Naive B cell (primary cell): ENCODE results near the gene TMEM218. TPM values are rescaled to one million over a fixed set of nuclear protein-coding genes. Genes with fewer than 3 reads are reported as not detected.

ENCODE experiments used
- ATAC-seq, 2 donors: fragments of 150-1000 bp; cut with Tn5 transposase; 2 replicates each; pipeline ENCODE4 v1.10.0; 2021; ENCODE audit warnings: low read depth in 2 of 2, mild to moderate bottlenecking in 2 of 2, moderate library complexity in 2 of 2
- DNase-seq: peaks from one replicate; pipeline ENCODE4 v3.0.0; 2022
- H3K27ac Mint-ChIP-seq, 6 donors: one replicate each; pipeline ENCODE4 v1.8.0; 2020 to 2022; ENCODE audit warnings: mild to moderate bottlenecking in 6 of 6, mixed read lengths in 6 of 6, moderate library complexity in 5 of 6, inconsistent platforms in 2 of 6
- H3K27me3 Mint-ChIP-seq, 3 donors: one replicate each; pipeline ENCODE4 v1.8.0; 2021 to 2022; ENCODE audit warnings: mixed read lengths in 3 of 3, mild to moderate bottlenecking in 1 of 3
- H3K36me3 Mint-ChIP-seq, 2 donors: one replicate each; pipeline ENCODE4 v1.8.0; 2020 to 2022; ENCODE audit warnings: mixed read lengths in 2 of 2, inconsistent platforms in 1 of 2, mild to moderate bottlenecking in 1 of 2
- H3K4me1 Mint-ChIP-seq, 3 donors: one replicate each; pipeline ENCODE4 v1.8.0; 2020 to 2022; ENCODE audit warnings: mixed read lengths in 3 of 3, inconsistent platforms in 1 of 3, mild to moderate bottlenecking in 1 of 3, moderate library complexity in 1 of 3
- H3K4me3 Mint-ChIP-seq, 8 donors: one replicate each; pipeline ENCODE4 v1.8.0; 2020 to 2022; ENCODE audit warnings: mild to moderate bottlenecking in 8 of 8, mixed read lengths in 8 of 8, moderate library complexity in 8 of 8, inconsistent platforms in 2 of 8
- H3K9me3 Mint-ChIP-seq, 7 donors: one replicate each; pipeline ENCODE4 v1.8.0; 2020 to 2022; ENCODE audit warnings: mixed read lengths in 7 of 7, mild to moderate bottlenecking in 5 of 7, inconsistent platforms in 2 of 7, moderate library complexity in 1 of 7
- polyA plus RNA-seq, 6 donors: library from polyadenylated mRNA; unstranded; fragments of 300-500 nt; fragmentation: Illumina TruSeq; gene quantifications; one replicate each; pipeline ENCODE4 v1.2.3, GENCODE V29; 2021; ENCODE audit warnings: low read depth in 6 of 6

Gene TMEM218
- polyA plus RNA-seq, 6 donors from 2014 or later = 30.4 to 53.0 (median 36.7) TPM

- Mint-ChIP-seq H3K4me1 (peaks cover 4 to 6% (median 6%) of the 10 kb centered on the region in 3 donors), H3K27me3 (peaks cover 53 to 66% (median 65%) of the 10 kb centered on the region in 3 donors), H3K36me3 (no peaks in the 10 kb centered on the region), H3K9me3 (no peaks in the 10 kb centered on the region), H3K27ac (no peak overlapping the region), H3K4me3 (no peak overlapping the region)
- ATAC-seq (peak; percentile 73 to 80), DNase-seq (peak; percentile 50)
Observed at GRCh38 chr11:125141686-125142535, 30.5 kb upstream of the TMEM218 start.

GRCh38 chr11:125141178-125141577 lies 29.8 kb upstream of the TMEM218 start:
- Mint-ChIP-seq H3K27me3 (peaks cover 46 to 72% (median 66%) of the 10 kb centered on the region in 3 donors), H3K27ac (no peak overlapping the region), H3K9me3 (no peaks in the 10 kb centered on the region), H3K4me1 (peaks cover 4 to 6% (median 6%) of the 10 kb centered on the region in 3 donors), H3K36me3 (no peaks in the 10 kb centered on the region), H3K4me3 (no peak overlapping the region)
- DNase-seq (no peak), ATAC-seq (no peak)

GRCh38 chr11:125140233-125140632 lies 28.8 kb upstream of the TMEM218 start:
- no peaks in the 10 kb centered on the region for H3K9me3 Mint-ChIP-seq
- H3K36me3 Mint-ChIP-seq = no peaks in the 10 kb centered on the region
- H3K27ac Mint-ChIP-seq = no peak overlapping the region
- H3K4me1 Mint-ChIP-seq = peaks cover 4 to 6% (median 6%) of the 10 kb centered on the region in 3 donors
- no peak for DNase-seq
- peaks cover 48 to 78% (median 72%) of the 10 kb centered on the region in 3 donors for H3K27me3 Mint-ChIP-seq
- no peak overlapping the region for H3K4me3 Mint-ChIP-seq
- ATAC-seq = no peak

GRCh38 chr11:125139778-125140177 lies 28.4 kb upstream of the TMEM218 start:
- peaks cover 52 to 81% (median 74%) of the 10 kb centered on the region in 3 donors for H3K27me3 Mint-ChIP-seq
- H3K27ac Mint-ChIP-seq = peak overlapping the region in 1 of 6 donors; percentile 16
- no peak overlapping the region for H3K4me3 Mint-ChIP-seq
- peaks cover 4 to 6% (median 6%) of the 10 kb centered on the region in 3 donors for H3K4me1 Mint-ChIP-seq
- H3K9me3 Mint-ChIP-seq = no peaks in the 10 kb centered on the region
- no peaks in the 10 kb centered on the region for H3K36me3 Mint-ChIP-seq
- DNase-seq (no peak), ATAC-seq (no peak)

GRCh38 chr11:125138966-125139365 lies 27.5 kb upstream of the TMEM218 start:
- ATAC-seq = no peak
- peaks cover 4 to 6% (median 6%) of the 10 kb centered on the region in 3 donors for H3K4me1 Mint-ChIP-seq

GRCh38 chr11:125136001-125136400 lies 24.6 kb upstream of the TMEM218 start:
- Mint-ChIP-seq H3K27ac (peak overlapping the region in 1 of 6 donors; percentile 4), H3K27me3 (peaks cover 47 to 76% (median 76%) of the 10 kb centered on the region in 3 donors), H3K4me3 (no peak overlapping the region), H3K4me1 (no peaks in the 10 kb centered on the region), H3K9me3 (peaks cover 0 to 7% (median 0%) of the 10 kb centered on the region in 7 donors), H3K36me3 (peaks cover 4 to 8% of the 10 kb centered on the region in 2 donors)
- ATAC-seq = no peak
- DNase-seq = no peak

More at GRCh38 chr11:125138966-125139365, 27.5 kb upstream of the TMEM218 start:
- peaks cover 52 to 81% (median 74%) of the 10 kb centered on the region in 3 donors for H3K27me3 Mint-ChIP-seq
- no peaks in the 10 kb centered on the region for H3K9me3 Mint-ChIP-seq
- no peak overlapping the region for H3K4me3 Mint-ChIP-seq
- H3K36me3 Mint-ChIP-seq = no peaks in the 10 kb centered on the region
- no peak overlapping the region for H3K27ac Mint-ChIP-seq
- DNase-seq = no peak

- H3K4me1 Mint-ChIP-seq = no peaks in the 10 kb centered on the region
- ATAC-seq = no peak
- H3K4me3 Mint-ChIP-seq = no peak overlapping the region
- no peak for DNase-seq
- H3K27me3 Mint-ChIP-seq = peaks cover 50 to 76% (median 69%) of the 10 kb centered on the region in 3 donors
- peaks cover 4 to 8% of the 10 kb centered on the region in 2 donors for H3K36me3 Mint-ChIP-seq
- H3K9me3 Mint-ChIP-seq = peaks cover 0 to 7% (median 0%) of the 10 kb centered on the region in 7 donors
- H3K27ac Mint-ChIP-seq = no peak overlapping the region
Observed at GRCh38 chr11:125132596-125132995, 21.2 kb upstream of the TMEM218 start.

GRCh38 chr11:125132071-125132470 lies 20.6 kb upstream of the TMEM218 start:
- H3K27ac Mint-ChIP-seq = peak overlapping the region in 1 of 6 donors; percentile 32
- H3K4me1 Mint-ChIP-seq = no peaks in the 10 kb centered on the region
- no peak overlapping the region for H3K4me3 Mint-ChIP-seq
- H3K27me3 Mint-ChIP-seq = peaks cover 55 to 82% (median 75%) of the 10 kb centered on the region in 3 donors
- peaks cover 0 to 7% (median 0%) of the 10 kb centered on the region in 7 donors for H3K9me3 Mint-ChIP-seq
- H3K36me3 Mint-ChIP-seq = peaks cover 4 to 8% of the 10 kb centered on the region in 2 donors
- ATAC-seq = no peak
- no peak for DNase-seq

- H3K27ac Mint-ChIP-seq = no peak overlapping the region
- DNase-seq = no peak
- H3K4me1 Mint-ChIP-seq = peaks cover 0 to 8% (median 5%) of the 10 kb centered on the region in 3 donors
- peaks cover 0 to 7% (median 0%) of the 10 kb centered on the region in 7 donors for H3K9me3 Mint-ChIP-seq
- peaks cover 4 to 8% of the 10 kb centered on the region in 2 donors for H3K36me3 Mint-ChIP-seq
- no peak overlapping the region for H3K4me3 Mint-ChIP-seq
- peaks cover 54 to 71% (median 67%) of the 10 kb centered on the region in 3 donors for H3K27me3 Mint-ChIP-seq
- ATAC-seq = no peak
Observed at GRCh38 chr11:125129316-125129993, 18.0 kb upstream of the TMEM218 start.

GRCh38 chr11:125128450-125128849 lies 17.0 kb upstream of the TMEM218 start:
- DNase-seq (no peak), ATAC-seq (no peak)
- H3K9me3 Mint-ChIP-seq = peaks cover 0 to 7% (median 3%) of the 10 kb centered on the region in 7 donors
- H3K4me1 Mint-ChIP-seq = peaks cover 0 to 14% (median 12%) of the 10 kb centered on the region in 3 donors
- H3K27me3 Mint-ChIP-seq = peaks cover 51 to 61% (median 57%) of the 10 kb centered on the region in 3 donors
- no peak overlapping the region for H3K27ac Mint-ChIP-seq
- H3K4me3 Mint-ChIP-seq = no peak overlapping the region
- H3K36me3 Mint-ChIP-seq = peaks cover 4 to 8% of the 10 kb centered on the region in 2 donors

GRCh38 chr11:125124618-125124992 lies 13.2 kb upstream of the TMEM218 start:
- peaks cover 0 to 14% (median 12%) of the 10 kb centered on the region in 3 donors for H3K4me1 Mint-ChIP-seq
- peaks cover 0 to 4% (median 2%) of the 10 kb centered on the region in 7 donors for H3K9me3 Mint-ChIP-seq
- peak overlapping the region in 5 of 8 donors; percentile 18 to 59 (median 33) for H3K4me3 Mint-ChIP-seq
- DNase-seq (no peak), ATAC-seq (no peak)
- no peaks in the 10 kb centered on the region for H3K36me3 Mint-ChIP-seq
- peak overlapping the region in 1 of 6 donors; percentile 5 for H3K27ac Mint-ChIP-seq
- H3K27me3 Mint-ChIP-seq = peaks cover 49 to 58% (median 53%) of the 10 kb centered on the region in 3 donors

- ATAC-seq = peak; percentile 56 to 58
- H3K27me3 Mint-ChIP-seq = peaks cover 46 to 58% (median 53%) of the 10 kb centered on the region in 3 donors
- H3K27ac Mint-ChIP-seq = peak overlapping the region in 1 of 6 donors; percentile 5
- H3K4me3 Mint-ChIP-seq = peak overlapping the region in 4 of 8 donors; percentile 32 to 53 (median 35)
- peaks cover 0 to 14% (median 12%) of the 10 kb centered on the region in 3 donors for H3K4me1 Mint-ChIP-seq
- peaks cover 0 to 4% (median 2%) of the 10 kb centered on the region in 7 donors for H3K9me3 Mint-ChIP-seq
- H3K36me3 Mint-ChIP-seq = no peaks in the 10 kb centered on the region
- DNase-seq = no peak
Observed at GRCh38 chr11:125123947-125124617, 12.7 kb upstream of the TMEM218 start.
